Memory B cell (primary cell): ENCODE measurements around the gene GALNT17.

Experiments
- ATAC-seq: fragments of 150-1000 bp; cut with Tn5 transposase; 2 replicates; pipeline ENCODE4 v1.10.0; 2021; ENCODE audit warnings: low read depth, mild to moderate bottlenecking, moderate library complexity
- DNase-seq, 2 donors: peaks; one replicate each; pipeline ENCODE4 v3.0.0; 2022; ENCODE audit warnings: low spot score in 2 of 2
- H3K27ac Mint-ChIP-seq: one replicate; pipeline ENCODE4 v1.8.0; 2022; ENCODE audit warnings: mild to moderate bottlenecking, moderate library complexity, mixed read lengths
- H3K27me3 Mint-ChIP-seq: one replicate; pipeline ENCODE4 v1.8.0; 2022; ENCODE audit warnings: mixed read lengths
- H3K36me3 Mint-ChIP-seq: one replicate; pipeline ENCODE4 v1.8.0; 2022; ENCODE audit warnings: mild to moderate bottlenecking, mixed read lengths
- H3K4me1 Mint-ChIP-seq: one replicate; pipeline ENCODE4 v1.8.0; 2022; ENCODE audit warnings: mixed read lengths
- H3K4me3 Mint-ChIP-seq: one replicate; pipeline ENCODE4 v1.8.0; 2022; ENCODE audit warnings: mild to moderate bottlenecking, moderate library complexity, mixed read lengths
- H3K9me3 Mint-ChIP-seq: one replicate; pipeline ENCODE4 v1.8.0; 2022; ENCODE audit warnings: mixed read lengths

GALNT17 gene

GRCh38 chr7:71332207-71332606 lies 200.3 kb downstream of the GALNT17 start:
- ATAC-seq: no peak
- no peak overlapping the region for H3K4me3 Mint-ChIP-seq

DNA sequence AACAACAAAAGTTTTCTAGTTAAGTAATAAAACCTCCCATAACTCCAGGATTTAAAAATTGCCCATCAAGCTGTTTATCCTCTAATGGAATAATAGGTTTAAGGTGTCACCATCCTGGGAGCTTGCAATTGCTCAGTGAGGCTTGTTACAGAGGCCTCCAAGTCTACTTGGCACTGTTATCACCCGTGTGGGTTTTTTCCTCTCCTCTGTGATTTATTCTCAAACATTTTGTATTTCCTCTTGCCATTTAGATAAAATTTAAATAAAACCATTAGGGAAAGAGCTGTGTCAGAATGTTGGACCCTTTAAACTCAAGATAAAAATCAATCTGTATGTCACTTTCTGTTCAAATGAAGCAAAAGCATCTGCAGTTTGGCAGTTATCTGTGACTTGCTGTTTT lies 202.6 kb downstream of the GALNT17 start:
- Mint-ChIP-seq H3K36me3 (no peaks in the 10 kb centered on the region), H3K9me3 (peaks cover 7% of the 10 kb centered on the region), H3K27ac (no peak overlapping the region), H3K4me3 (no peak overlapping the region), H3K27me3 (no peaks in the 10 kb centered on the region), H3K4me1 (no peaks in the 10 kb centered on the region)
- DNase-seq (no peak), ATAC-seq (no peak)

More at GRCh38 chr7:71332207-71332606, 200.3 kb downstream of the GALNT17 start:
- H3K27me3 Mint-ChIP-seq: no peaks in the 10 kb centered on the region
- H3K27ac Mint-ChIP-seq: no peak overlapping the region
- no peaks in the 10 kb centered on the region for H3K36me3 Mint-ChIP-seq
- DNase-seq: no peak
- H3K9me3 Mint-ChIP-seq: peaks cover 4% of the 10 kb centered on the region
- no peaks in the 10 kb centered on the region for H3K4me1 Mint-ChIP-seq

- DNase-seq (no peak), ATAC-seq (no peak)
- no peaks in the 10 kb centered on the region for H3K27me3 Mint-ChIP-seq
- no peaks in the 10 kb centered on the region for H3K4me1 Mint-ChIP-seq
- H3K4me3 Mint-ChIP-seq: no peak overlapping the region
- no peak overlapping the region for H3K27ac Mint-ChIP-seq
- H3K36me3 Mint-ChIP-seq: no peaks in the 10 kb centered on the region
- peaks cover 7% of the 10 kb centered on the region for H3K9me3 Mint-ChIP-seq
Observed at GRCh38 chr7:71338866-71339265, 206.9 kb downstream of the GALNT17 start.

DNA sequence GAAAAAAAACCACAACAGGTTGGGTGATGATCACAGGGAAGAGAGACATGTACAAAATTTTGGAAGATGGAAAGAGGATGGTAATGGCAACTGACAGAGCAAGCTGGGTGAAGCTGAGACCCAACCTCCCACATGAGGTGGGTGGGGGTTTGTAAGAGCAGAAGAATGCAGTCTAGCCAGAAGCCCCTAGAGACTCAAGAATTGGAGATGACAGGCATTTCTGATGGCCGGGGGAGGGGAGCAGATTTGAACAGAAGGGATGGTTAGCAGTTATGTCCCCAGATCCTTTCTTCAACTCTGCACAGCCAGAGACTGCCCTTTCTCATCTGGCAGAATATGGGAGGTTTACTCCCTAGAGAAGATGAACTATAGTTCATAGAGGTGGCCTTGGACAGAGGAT lies 208.0 kb downstream of the GALNT17 start:
- DNase-seq (no peak), ATAC-seq (no peak)
- Mint-ChIP-seq H3K27me3 (no peaks in the 10 kb centered on the region), H3K9me3 (peaks cover 11% of the 10 kb centered on the region), H3K27ac (no peak overlapping the region), H3K36me3 (no peaks in the 10 kb centered on the region), H3K4me3 (no peak overlapping the region), H3K4me1 (no peaks in the 10 kb centered on the region)

DNA sequence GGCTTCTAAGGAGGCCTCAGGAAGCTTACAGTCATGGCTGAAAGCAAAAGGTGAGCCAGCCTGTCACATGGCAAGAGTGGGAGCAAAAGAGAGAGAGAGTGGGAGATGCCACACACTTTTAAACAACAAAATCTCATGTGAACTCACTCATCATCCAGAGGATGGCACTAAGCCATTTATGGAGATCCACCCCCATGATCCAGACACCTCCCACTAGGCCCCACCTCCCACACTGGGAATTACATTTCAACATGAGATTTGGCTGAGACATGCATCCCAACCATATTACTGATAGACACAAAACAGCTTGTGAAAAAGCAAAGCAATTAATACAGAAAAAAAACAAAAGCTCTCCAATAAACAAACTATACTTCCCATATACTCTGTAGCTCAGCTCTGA lies 210.3 kb downstream of the GALNT17 start:
- Mint-ChIP-seq H3K4me3 (no peak overlapping the region), H3K27me3 (no peaks in the 10 kb centered on the region), H3K9me3 (peaks cover 17% of the 10 kb centered on the region), H3K4me1 (no peaks in the 10 kb centered on the region), H3K36me3 (no peaks in the 10 kb centered on the region), H3K27ac (no peak overlapping the region)
- no peak for DNase-seq
- ATAC-seq: no peak

DNA sequence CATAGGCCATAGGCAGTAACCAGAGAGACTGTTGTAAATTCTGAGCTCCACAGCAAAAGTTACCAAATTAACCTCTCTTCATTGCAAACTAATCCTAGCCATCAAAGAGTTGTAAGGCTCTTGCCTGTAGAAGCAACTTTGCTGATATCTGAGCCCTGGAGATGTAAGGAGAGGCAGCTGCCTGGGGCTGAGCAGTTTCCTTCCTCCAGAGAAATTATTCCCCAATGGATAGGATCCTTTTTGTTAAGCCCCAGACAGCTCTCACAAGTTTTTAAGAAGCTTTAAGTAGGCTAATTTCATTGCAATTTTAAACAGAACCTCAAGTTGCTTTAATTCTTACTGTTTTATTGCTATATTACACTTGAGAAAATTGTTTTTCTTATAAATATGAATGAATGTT lies 211.1 kb downstream of the GALNT17 start:
- DNase-seq (no peak), ATAC-seq (no peak)
- H3K4me3 Mint-ChIP-seq: no peak overlapping the region
- H3K9me3 Mint-ChIP-seq: peaks cover 17% of the 10 kb centered on the region
- no peaks in the 10 kb centered on the region for H3K27me3 Mint-ChIP-seq
- no peaks in the 10 kb centered on the region for H3K36me3 Mint-ChIP-seq
- H3K4me1 Mint-ChIP-seq: no peaks in the 10 kb centered on the region
- H3K27ac Mint-ChIP-seq: no peak overlapping the region

GRCh38 chr7:71343892-71344291 lies 211.9 kb downstream of the GALNT17 start:
- no peaks in the 10 kb centered on the region for H3K36me3 Mint-ChIP-seq
- no peak for DNase-seq
- no peak overlapping the region for H3K4me3 Mint-ChIP-seq
- no peaks in the 10 kb centered on the region for H3K27me3 Mint-ChIP-seq
- no peaks in the 10 kb centered on the region for H3K4me1 Mint-ChIP-seq
- peaks cover 17% of the 10 kb centered on the region for H3K9me3 Mint-ChIP-seq
- H3K27ac Mint-ChIP-seq: no peak overlapping the region
- ATAC-seq: no peak

- ATAC-seq: no peak
- H3K27me3 Mint-ChIP-seq: no peaks in the 10 kb centered on the region
Observed at GRCh38 chr7:71345117-71345884, 213.4 kb downstream of the GALNT17 start.

DNA sequence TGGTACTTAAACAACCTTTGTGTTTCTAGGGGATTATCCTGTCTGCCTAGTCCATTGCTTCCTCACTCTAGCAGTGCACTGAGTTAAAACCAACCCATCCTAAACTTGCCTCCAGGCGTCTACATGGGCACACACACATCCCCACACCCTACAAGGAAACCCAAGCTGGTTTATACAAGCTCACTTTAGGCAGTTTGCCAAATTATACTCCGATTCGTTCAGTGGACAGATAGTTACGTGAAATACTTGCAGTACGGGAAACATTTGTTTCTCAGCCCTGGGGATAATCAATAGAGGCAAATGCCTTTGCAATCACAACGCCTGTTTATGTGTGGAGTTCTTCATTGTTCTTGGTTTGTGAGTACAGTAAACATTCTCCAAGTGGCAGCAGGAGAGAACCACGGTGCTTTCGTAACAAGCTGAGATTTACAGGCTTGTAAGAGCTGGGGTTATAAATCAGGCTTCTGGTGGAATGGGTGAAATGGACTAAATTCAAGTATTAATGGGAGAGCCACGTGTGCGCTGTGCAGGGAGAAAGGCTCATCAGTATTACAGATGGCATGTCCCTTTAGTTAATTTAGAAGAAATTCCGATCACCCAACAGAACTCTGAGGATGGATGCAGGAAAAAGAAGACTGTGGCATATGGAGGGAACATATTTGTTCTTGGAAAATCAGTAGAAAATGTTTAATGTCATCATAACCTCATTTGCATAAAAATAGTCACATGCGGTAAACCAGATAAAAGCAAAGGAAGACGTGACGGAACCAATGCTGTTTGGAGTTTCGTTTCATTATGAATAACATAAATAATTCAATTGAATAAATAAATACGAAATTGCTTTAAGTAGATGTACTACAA lies 217.1 kb downstream of the GALNT17 start:
- Mint-ChIP-seq H3K36me3 (no peaks in the 10 kb centered on the region), H3K27ac (no peak overlapping the region), H3K27me3 (no peaks in the 10 kb centered on the region), H3K9me3 (peaks cover 20% of the 10 kb centered on the region), H3K4me3 (no peak overlapping the region), H3K4me1 (no peaks in the 10 kb centered on the region)
- DNase-seq (no peak), ATAC-seq (no peak)

More at GRCh38 chr7:71345117-71345884, 213.4 kb downstream of the GALNT17 start:
- no peaks in the 10 kb centered on the region for H3K4me1 Mint-ChIP-seq
- no peak overlapping the region for H3K27ac Mint-ChIP-seq
- DNase-seq: no peak
- H3K9me3 Mint-ChIP-seq: peaks cover 17% of the 10 kb centered on the region
- H3K4me3 Mint-ChIP-seq: no peak overlapping the region
- H3K36me3 Mint-ChIP-seq: no peaks in the 10 kb centered on the region

- H3K27me3 Mint-ChIP-seq: no peaks in the 10 kb centered on the region
- H3K9me3 Mint-ChIP-seq: peaks cover 17% of the 10 kb centered on the region
- no peaks in the 10 kb centered on the region for H3K36me3 Mint-ChIP-seq
- DNase-seq (no peak), ATAC-seq (no peak)
- no peak overlapping the region for H3K27ac Mint-ChIP-seq
- H3K4me1 Mint-ChIP-seq: no peaks in the 10 kb centered on the region
- H3K4me3 Mint-ChIP-seq: no peak overlapping the region
Observed at GRCh38 chr7:71349682-71350481, 217.9 kb downstream of the GALNT17 start.

DNA sequence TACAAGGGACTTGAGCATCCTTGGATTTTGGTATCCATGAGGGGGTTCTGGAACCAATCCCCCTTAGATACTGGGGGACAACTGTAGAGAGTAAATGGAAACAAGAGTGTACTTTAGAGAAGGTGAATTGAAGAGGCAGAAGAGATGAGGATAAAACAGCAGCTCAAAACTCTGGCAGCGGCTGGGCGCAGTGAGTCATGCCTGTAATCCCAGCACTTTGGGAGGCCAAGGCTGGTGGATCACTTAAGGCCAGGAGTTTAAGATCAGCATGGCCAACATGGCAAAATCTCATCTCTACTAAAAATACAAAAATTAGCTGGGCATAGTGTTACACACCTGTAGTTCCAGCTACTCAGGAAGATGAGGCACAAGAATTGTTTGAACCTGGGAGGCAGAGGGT lies 218.7 kb downstream of the GALNT17 start:
- no peak overlapping the region for H3K27ac Mint-ChIP-seq
- ATAC-seq (no peak), DNase-seq (no peak)
- no peaks in the 10 kb centered on the region for H3K36me3 Mint-ChIP-seq
- no peak overlapping the region for H3K4me3 Mint-ChIP-seq
- H3K9me3 Mint-ChIP-seq: peaks cover 12% of the 10 kb centered on the region
- no peaks in the 10 kb centered on the region for H3K27me3 Mint-ChIP-seq
- H3K4me1 Mint-ChIP-seq: no peaks in the 10 kb centered on the region

- no peaks in the 10 kb centered on the region for H3K27me3 Mint-ChIP-seq
- H3K27ac Mint-ChIP-seq: no peak overlapping the region
Observed at GRCh38 chr7:71354716-71355115, 222.8 kb downstream of the GALNT17 start.

DNA sequence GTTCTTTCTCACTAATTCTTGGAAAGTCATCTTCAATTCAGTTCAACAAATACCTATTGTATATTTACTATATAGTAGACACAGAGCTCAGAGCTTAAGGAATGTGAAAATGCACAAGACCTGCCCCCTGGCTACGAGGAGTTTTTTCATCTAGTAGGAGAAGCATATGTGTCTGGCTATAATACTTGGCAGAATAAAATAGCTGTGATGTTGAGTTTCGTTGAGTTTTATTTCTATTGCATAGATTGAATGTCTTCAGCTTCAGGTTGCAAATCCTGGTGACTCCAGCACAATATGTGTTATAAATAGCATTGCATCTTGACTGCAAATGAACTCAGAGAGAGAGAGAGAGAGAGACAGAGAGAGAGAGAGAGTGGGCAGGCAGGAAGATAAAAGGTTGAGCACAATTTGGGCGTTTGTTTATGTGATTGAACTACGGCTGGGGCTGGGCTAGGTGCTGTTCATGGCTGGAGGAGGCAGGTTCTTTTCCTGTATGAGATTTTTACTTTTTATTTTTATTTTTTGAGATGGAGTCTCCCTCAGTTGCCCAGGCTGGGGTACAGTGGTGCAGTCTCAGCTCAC lies 229.6 kb downstream of the GALNT17 start:
- H3K4me1 Mint-ChIP-seq: no peaks in the 10 kb centered on the region

More at GRCh38 chr7:71354716-71355115, 222.8 kb downstream of the GALNT17 start:
- no peak for DNase-seq
- ATAC-seq: no peak
- Mint-ChIP-seq H3K4me1 (no peaks in the 10 kb centered on the region), H3K9me3 (peaks cover 8% of the 10 kb centered on the region), H3K36me3 (no peaks in the 10 kb centered on the region), H3K4me3 (no peak overlapping the region)

More for the DNA sequence above, 229.6 kb downstream of the GALNT17 start:
- Mint-ChIP-seq H3K27ac (no peak overlapping the region), H3K27me3 (no peaks in the 10 kb centered on the region), H3K36me3 (no peaks in the 10 kb centered on the region), H3K9me3 (peaks cover 5% of the 10 kb centered on the region), H3K4me3 (no peak overlapping the region)
- DNase-seq (no peak), ATAC-seq (no peak)
